GM23248 (cell line): Measurements from ENCODE around the gene NAALADL2. TPM values are rescaled to one million over a fixed set of nuclear protein-coding genes. Genes with fewer than 3 reads are reported as not detected.

Source experiments
- DNase-seq: peaks from one replicate; pipeline ENCODE4 v3.0.0-alpha.2; 2015
- H2AFZ ChIP-seq: fragments of 200-600 bp; sonication (generic); 2 replicates; pipeline ENCODE4 v1.6.1; 2016; ENCODE audit warnings: antibody characterized with exemption
- H3F3A ChIP-seq: fragments of 200-600 bp; sonication (generic); 2 replicates; pipeline ENCODE4 v1.6.1; 2016; ENCODE audit warnings: mild to moderate bottlenecking, antibody characterized with exemption, mixed run types; ENCODE audit not compliant: insufficient read depth
- H3K27ac ChIP-seq: fragments of 200-600 bp; sonication (generic); 2 replicates; pipeline ENCODE4 v1.5.1; 2016; ENCODE audit warnings: mild to moderate bottlenecking
- H3K27me3 ChIP-seq: fragments of 200-600 bp; sonication (generic); replicated peaks from 2 replicates; pipeline ENCODE4 v1.6.1; 2016; ENCODE audit warnings: mild to moderate bottlenecking; ENCODE audit not compliant: insufficient read depth
- H3K36me3 ChIP-seq: fragments of 200-600 bp; sonication (generic); 2 replicates; pipeline ENCODE4 v1.6.1; 2016; ENCODE audit warnings: low read depth, mild to moderate bottlenecking
- H3K4me1 ChIP-seq: fragments of 200-600 bp; sonication (generic); 2 replicates; pipeline ENCODE4 v1.6.1; 2016; ENCODE audit warnings: mild to moderate bottlenecking; ENCODE audit not compliant: insufficient read depth
- H3K4me2 ChIP-seq: fragments of 200-600 bp; sonication (generic); one replicate; pipeline ENCODE4 v1.6.1; 2016; ENCODE audit warnings: mild to moderate bottlenecking; ENCODE audit not compliant: unreplicated experiment
- H3K4me3 ChIP-seq: fragments of 200-600 bp; sonication (generic); 2 replicates; pipeline ENCODE4 v1.5.1; 2016; ENCODE audit warnings: mild to moderate bottlenecking
- H3K79me2 ChIP-seq: fragments of 200-600 bp; sonication (generic); 2 replicates; pipeline ENCODE4 v1.6.1; 2016; ENCODE audit warnings: mild to moderate bottlenecking; ENCODE audit not compliant: insufficient read depth
- H3K9ac ChIP-seq: fragments of 200-600 bp; sonication (generic); 2 replicates; pipeline ENCODE4 v1.6.1; 2016; ENCODE audit warnings: mild to moderate bottlenecking
- H3K9me2 ChIP-seq: fragments of 200-600 bp; sonication (generic); 2 replicates; pipeline ENCODE4 v1.6.1; 2016; ENCODE audit warnings: mixed run types, mild to moderate bottlenecking, moderate library complexity; ENCODE audit not compliant: insufficient read depth
- H3K9me3 ChIP-seq: fragments of 200-600 bp; sonication (generic); one replicate; pipeline ENCODE4 v1.6.1; 2017; ENCODE audit warnings: low read depth
- H4K20me1 ChIP-seq: fragments of 200-600 bp; sonication (generic); 2 replicates; pipeline ENCODE4 v1.6.0; 2016; ENCODE audit not compliant: insufficient read depth
- EZH2 ChIP-seq: fragments of 200-600 bp; sonication (generic); IDR thresholded peaks from 2 replicates; pipeline ENCODE4 v1.6.1; 2018; ENCODE audit warnings: antibody characterized with exemption, mild to moderate bottlenecking; ENCODE audit not compliant: insufficient read depth, poor library complexity, severe bottlenecking
- EZH2phosphoT487 ChIP-seq: fragments of 200-600 bp; sonication (generic); IDR thresholded peaks from 2 replicates; pipeline ENCODE4 v1.6.1; 2018; ENCODE audit warnings: antibody characterized with exemption, moderate library complexity, mild to moderate bottlenecking, low read depth; ENCODE audit not compliant: insufficient read depth
- WGBS, 2 experiments: methylation state at CpG; one replicate each; pipeline ENCODE4 v1.1.6; 2015 to 2017; ENCODE audit warnings: low lambda C conversion rate in 2 of 2, low coverage in 1 of 2; ENCODE audit errors: missing lambda C conversion rate in 2 of 2; 5-methylcytosine and 5-hydroxymethylcytosine counted together
- in situ Hi-C: fragments of 300-500 bp; cut with MboI; formaldehyde crosslinking; loops from 2 replicates; pipeline ENCODE4 v1.15.0; 2020
- polyA plus RNA-seq: library from polyadenylated mRNA; unstranded; fragments of >200 nt; fragmentation: Nextera tagmentation; extraction: Ambion mirVana; gene quantifications from 2 replicates; pipeline ENCODE4 v1.2.1, GENCODE V29; 2016
- total RNA-seq: library from RNA; depleted of rRNA; stranded (reverse); fragments of >200 nt; shearing (Covaris generic); gene quantifications from 2 replicates; pipeline ENCODE4 v1.2.3, GENCODE V29; 2014

Gene NAALADL2
- total and polyA plus RNA-seq, 2 experiments from 2014 or later: 20.5 to 81.0 TPM

DNA sequence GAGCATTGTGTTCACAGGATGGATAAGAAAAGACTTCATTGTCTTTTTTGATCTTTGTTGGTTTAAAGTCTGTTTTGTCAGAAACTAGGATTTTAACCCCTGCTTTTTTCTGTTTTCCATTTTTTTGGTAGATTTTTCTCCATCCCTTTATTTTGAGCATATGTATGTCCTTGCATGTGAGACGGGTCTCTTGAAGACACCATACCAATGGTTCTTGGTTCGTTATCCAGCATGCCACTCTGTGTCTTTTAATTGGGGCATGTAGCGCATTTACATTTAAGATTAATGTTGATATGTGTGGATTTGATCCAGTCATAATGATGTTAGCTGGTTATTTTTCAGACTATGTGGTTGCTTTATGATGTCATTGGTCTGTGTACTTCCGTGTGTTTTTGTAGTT, 687.0 kb downstream of the NAALADL2 start:
- Histone ChIP-seq H2AFZ (no peak overlapping the region), H3K4me3 (no peak overlapping the region), H3K9me2 (0 out of 2 replicates have a peak, but pooled peaks cover 3% of the 10 kb centered on the region), H3K27ac (no peak overlapping the region), H3K27me3 (no peaks in the 10 kb centered on the region), H3K4me1 (no peaks in the 10 kb centered on the region), H4K20me1 (no peaks in the 10 kb centered on the region), H3K4me2 (no peak overlapping the region), H3K79me2 (no peaks in the 10 kb centered on the region), H3K9me3 (no peaks in the 10 kb centered on the region), H3K9ac (no peak overlapping the region), H3F3A (no peaks in the 10 kb centered on the region), H3K36me3 (no peaks in the 10 kb centered on the region)
- TF ChIP-seq EZH2phosphoT487 (no peak), EZH2 (no peak)
- no peak for DNase-seq
- in situ Hi-C loops: no loop called here
- WGBS, 2 experiments: 80 to 89% methylated on average over 4 of the region's 4 CpGs

- no peaks in the 10 kb centered on the region; the same call in 1 of the 2 replicates for H3K9me2 ChIP-seq
- no peak overlapping the region for H3K4me2 ChIP-seq
- H3F3A ChIP-seq: no peaks in the 10 kb centered on the region
- H3K4me3 ChIP-seq: no peak overlapping the region
- no peak for DNase-seq
- no peak overlapping the region for H3K9ac ChIP-seq
- no peaks in the 10 kb centered on the region for H3K27me3 ChIP-seq
- H2AFZ ChIP-seq: no peak overlapping the region
- H3K9me3 ChIP-seq: no peaks in the 10 kb centered on the region
- no peaks in the 10 kb centered on the region for H3K79me2 ChIP-seq
- H3K36me3 ChIP-seq: no peaks in the 10 kb centered on the region
- H3K4me1 ChIP-seq: no peaks in the 10 kb centered on the region
- WGBS, 2 experiments: 87 to 94% methylated on average over 1 of the region's 1 CpG
- no peak overlapping the region for H3K27ac ChIP-seq
- in situ Hi-C loops: no loop called here
- TF ChIP-seq EZH2phosphoT487 (no peak), EZH2 (no peak)
- no peaks in the 10 kb centered on the region for H4K20me1 ChIP-seq
Measured at GRCh38 chr3:175552929-175553328, 693.8 kb downstream of the NAALADL2 start.

DNA sequence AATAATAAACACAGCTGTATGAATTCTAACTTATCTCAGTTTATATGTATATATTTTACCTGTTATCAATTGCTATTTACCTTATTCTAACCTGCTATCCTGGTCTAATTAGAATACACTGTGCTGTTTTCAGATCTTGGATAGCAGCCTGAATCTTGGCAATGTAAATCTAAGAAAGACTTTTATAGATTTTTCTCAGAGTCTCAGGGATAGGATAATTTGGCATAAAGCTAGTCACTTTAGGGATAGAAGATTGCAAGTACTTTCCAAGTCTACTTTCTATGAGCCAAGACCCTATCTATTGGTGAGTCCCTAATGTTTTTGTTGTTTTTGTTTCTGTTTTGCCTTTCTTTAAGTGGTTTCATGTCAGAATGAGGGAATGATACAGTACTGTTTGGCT, 695.7 kb downstream of the NAALADL2 start:
- Histone ChIP-seq H3K27ac (no peak overlapping the region), H2AFZ (no peak overlapping the region), H3K79me2 (no peaks in the 10 kb centered on the region), H3K9me3 (no peaks in the 10 kb centered on the region), H3K27me3 (no peaks in the 10 kb centered on the region), H3K9me2 (no peaks in the 10 kb centered on the region; the same call in 1 of the 2 replicates), H3K9ac (no peak overlapping the region), H4K20me1 (no peaks in the 10 kb centered on the region), H3K4me1 (no peaks in the 10 kb centered on the region), H3K4me2 (no peak overlapping the region), H3K36me3 (no peaks in the 10 kb centered on the region), H3F3A (no peaks in the 10 kb centered on the region), H3K4me3 (no peak overlapping the region)
- in situ Hi-C loops: no loop called here
- no peak for DNase-seq
- TF ChIP-seq EZH2phosphoT487: no peak
- TF ChIP-seq EZH2: no peak

GRCh38 chr3:175558261-175558660, 699.1 kb downstream of the NAALADL2 start:
- Histone ChIP-seq H2AFZ (no peak overlapping the region), H3K4me1 (no peaks in the 10 kb centered on the region), H4K20me1 (no peaks in the 10 kb centered on the region), H3K4me2 (no peak overlapping the region), H3K9me2 (no peaks in the 10 kb centered on the region; the same call in 1 of the 2 replicates), H3K27ac (no peak overlapping the region), H3K36me3 (no peaks in the 10 kb centered on the region), H3K27me3 (no peaks in the 10 kb centered on the region), H3K79me2 (no peaks in the 10 kb centered on the region), H3K9ac (no peak overlapping the region), H3K4me3 (no peak overlapping the region), H3F3A (no peaks in the 10 kb centered on the region), H3K9me3 (no peaks in the 10 kb centered on the region)
- in situ Hi-C loops: no loop called here
- TF ChIP-seq EZH2phosphoT487: no peak
- TF ChIP-seq EZH2: no peak
- WGBS, 2 experiments: 88 to 90% methylated on average over 1 of the region's 1 CpG
- DNase-seq: no peak

DNA sequence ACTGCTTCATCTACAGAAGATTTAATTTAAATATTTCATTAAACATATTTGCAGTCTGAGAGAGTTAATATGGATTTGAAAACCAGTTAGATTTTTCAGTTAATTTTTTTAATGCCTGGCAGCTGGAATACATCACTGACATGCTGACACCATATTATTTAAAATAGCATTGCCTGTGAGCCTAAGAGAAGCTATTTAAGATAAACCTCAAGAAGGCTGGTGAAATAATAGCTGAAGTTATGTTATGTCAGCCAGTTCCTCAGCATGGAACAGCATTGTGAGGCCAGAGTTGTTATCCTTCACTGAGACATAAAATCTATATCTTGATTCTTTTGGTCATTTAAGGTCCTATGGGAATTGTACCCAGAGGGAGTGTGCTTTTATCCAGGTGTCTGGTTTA, 705.2 kb downstream of the NAALADL2 start:
- Histone ChIP-seq H3K4me1 (no peaks in the 10 kb centered on the region), H3K9me2 (no peaks in the 10 kb centered on the region), H3K79me2 (no peaks in the 10 kb centered on the region), H3K27ac (no peak overlapping the region), H3K4me3 (no peak overlapping the region), H3F3A (no peaks in the 10 kb centered on the region), H3K9ac (no peak overlapping the region), H4K20me1 (no peaks in the 10 kb centered on the region), H3K27me3 (no peaks in the 10 kb centered on the region), H3K4me2 (no peak overlapping the region), H2AFZ (no peak overlapping the region), H3K9me3 (peaks cover 2% of the 10 kb centered on the region), H3K36me3 (no peaks in the 10 kb centered on the region)
- TF ChIP-seq EZH2phosphoT487: no peak
- no peak for TF ChIP-seq EZH2
- in situ Hi-C loops: no loop called here
- DNase-seq: no peak
